Kidney (tissue), 14 donors: ENCODE data around the gene TNNI3K. TPM values are rescaled to one million over a fixed set of nuclear protein-coding genes. Genes with fewer than 3 reads are reported as not detected.
A peak's percentile ranks its signal among the peaks of the same experiment; 100 is the strongest.

Experiments used
- DNase-seq, 5 donors: peaks; one replicate each; pipeline ENCODE4 v3.0.0-alpha.2; 2013 to 2020
- FAIRE-seq: peaks from 2 replicates; lab custom pipeline; 2012; peaks lifted over from hg19 to GRCh38; lab: Jason Lieb, UNC
- H3K27ac ChIP-seq, 2 donors: one replicate each; pipeline ENCODE4 v1.7.0; 2013; ENCODE audit warnings: low read depth in 2 of 2, low read length in 2 of 2, inconsistent platforms in 1 of 2
- H3K27me3 ChIP-seq: one replicate; pipeline ENCODE4 v1.7.1; 2013; ENCODE audit warnings: low read length, inconsistent platforms; ENCODE audit not compliant: control insufficient read depth, insufficient read depth
- H3K36me3 ChIP-seq, 3 donors: one replicate each; pipeline versions ENCODE4 v1.7.0 to v1.7.1; 2013; ENCODE audit warnings: low read length in 3 of 3, control low read depth in 1 of 3, inconsistent platforms in 1 of 3; ENCODE audit not compliant: insufficient read depth in 3 of 3, control insufficient read depth in 2 of 3
- H3K4me1 ChIP-seq, 3 donors: one replicate each; pipeline versions ENCODE4 v1.7.0 to v1.7.1; 2013; ENCODE audit warnings: low read length in 3 of 3, inconsistent platforms in 1 of 3, low read depth in 1 of 3; ENCODE audit not compliant: control insufficient read depth in 2 of 3, insufficient read depth in 2 of 3
- H3K4me3 ChIP-seq, 3 donors: one replicate each; pipeline versions ENCODE4 v1.7.0 to v1.8.1; 2013; ENCODE audit warnings: low read length in 3 of 3, control low read depth in 1 of 3, inconsistent platforms in 1 of 3
- H3K9ac ChIP-seq, 3 donors: one replicate each; pipeline versions ENCODE4 v1.7.0 to v1.7.1; 2013; ENCODE audit warnings: low read length in 3 of 3, control low read depth in 1 of 3, inconsistent platforms in 1 of 3
- H3K9me3 ChIP-seq, 3 donors: one replicate each; pipeline versions ENCODE4 v1.7.0 to v1.7.1; 2013; ENCODE audit warnings: low read length in 3 of 3, control low read depth in 1 of 3, inconsistent platforms in 1 of 3; ENCODE audit not compliant: control insufficient read depth in 2 of 3, insufficient read depth in 1 of 3
- intact Hi-C: fragments of 100-400 bp; cut with DNase I; formaldehyde crosslinking; loops from one replicate; pipeline ENCODE4 v1.11.1; 2022
- polyA plus RNA-seq: library from polyadenylated mRNA; stranded (reverse); fragments of 350-450 nt; fragmentation: Illumina TruSeq; extraction: RNeasy Lipid Tissue Mini Kit (QIAGEN cat#74804); gene quantifications from one replicate; pipeline ENCODE4 v1.2.3, GENCODE V29; 2014; ENCODE audit warnings: low read depth, low replicate concordance; ENCODE audit not compliant: insufficient read depth
- total RNA-seq: library from RNA; stranded (reverse); fragmentation: NEBNext Ultra II Directional; extraction: Animal tissue kit (Norgen Biotek cat#: 25700); gene quantifications from one replicate; pipeline ENCODE4 v1.2.1, GENCODE V29; 2021
- TF ChIP-seq, protein P1 (sequence below): IDR thresholded peaks from 3 replicates; pipeline ENCODE4 v1.5.1; 2012; ENCODE audit warnings: mild to moderate bottlenecking, moderate library complexity, borderline replicate concordance; ENCODE audit not compliant: insufficient read depth; ENCODE audit errors: extremely low read depth
- donor health status: control.
- donor health status: control.
- donor health status: control.
- donor health status: control.
- donor health status: control.
- donor health status: DM: yes; HTN: yes; CAD: no.
- donor health status: Normal renal cell carcinoma (clear cell type).

Gene TNNI3K
- total and polyA plus RNA-seq, 2 donors from 2014 or later = 1.4 to 2.2 TPM

DNA sequence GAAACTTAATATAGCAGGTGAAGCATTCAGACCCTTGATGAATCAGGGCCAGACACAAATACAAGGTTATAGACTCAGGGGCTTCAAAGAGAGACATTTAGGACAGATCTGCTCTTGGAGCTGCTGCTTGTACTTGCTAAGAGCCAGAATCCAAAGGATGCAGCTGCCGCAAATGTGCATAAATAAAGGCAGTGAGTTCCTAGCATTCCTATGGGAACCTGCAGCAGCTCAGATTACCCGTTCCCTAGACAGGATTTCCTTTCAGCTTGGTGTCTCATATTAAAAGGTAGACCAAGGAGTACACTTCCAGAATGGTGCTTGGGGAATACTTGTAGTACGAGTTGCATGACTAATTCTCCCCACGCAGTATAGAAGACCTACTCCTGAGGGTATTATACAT, 287.0 kb downstream of the TNNI3K start:
- Histone ChIP-seq H3K4me3 (no peak overlapping the region), H3K27ac (no peak overlapping the region), H3K36me3 (no peaks in the 10 kb centered on the region), H3K9ac (no peak overlapping the region), H3K27me3 (no peaks in the 10 kb centered on the region), H3K4me1 (no peaks in the 10 kb centered on the region), H3K9me3 (no peaks in the 10 kb centered on the region)
- peak in 3 of 5 donors; percentile 65 to 78 (median 76) for DNase-seq
- FAIRE-seq = no peak
- TF ChIP-seq, protein P1, sequence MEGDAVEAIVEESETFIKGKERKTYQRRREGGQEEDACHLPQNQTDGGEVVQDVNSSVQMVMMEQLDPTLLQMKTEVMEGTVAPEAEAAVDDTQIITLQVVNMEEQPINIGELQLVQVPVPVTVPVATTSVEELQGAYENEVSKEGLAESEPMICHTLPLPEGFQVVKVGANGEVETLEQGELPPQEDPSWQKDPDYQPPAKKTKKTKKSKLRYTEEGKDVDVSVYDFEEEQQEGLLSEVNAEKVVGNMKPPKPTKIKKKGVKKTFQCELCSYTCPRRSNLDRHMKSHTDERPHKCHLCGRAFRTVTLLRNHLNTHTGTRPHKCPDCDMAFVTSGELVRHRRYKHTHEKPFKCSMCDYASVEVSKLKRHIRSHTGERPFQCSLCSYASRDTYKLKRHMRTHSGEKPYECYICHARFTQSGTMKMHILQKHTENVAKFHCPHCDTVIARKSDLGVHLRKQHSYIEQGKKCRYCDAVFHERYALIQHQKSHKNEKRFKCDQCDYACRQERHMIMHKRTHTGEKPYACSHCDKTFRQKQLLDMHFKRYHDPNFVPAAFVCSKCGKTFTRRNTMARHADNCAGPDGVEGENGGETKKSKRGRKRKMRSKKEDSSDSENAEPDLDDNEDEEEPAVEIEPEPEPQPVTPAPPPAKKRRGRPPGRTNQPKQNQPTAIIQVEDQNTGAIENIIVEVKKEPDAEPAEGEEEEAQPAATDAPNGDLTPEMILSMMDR = no peak
- intact Hi-C loops = no loop called here

DNA sequence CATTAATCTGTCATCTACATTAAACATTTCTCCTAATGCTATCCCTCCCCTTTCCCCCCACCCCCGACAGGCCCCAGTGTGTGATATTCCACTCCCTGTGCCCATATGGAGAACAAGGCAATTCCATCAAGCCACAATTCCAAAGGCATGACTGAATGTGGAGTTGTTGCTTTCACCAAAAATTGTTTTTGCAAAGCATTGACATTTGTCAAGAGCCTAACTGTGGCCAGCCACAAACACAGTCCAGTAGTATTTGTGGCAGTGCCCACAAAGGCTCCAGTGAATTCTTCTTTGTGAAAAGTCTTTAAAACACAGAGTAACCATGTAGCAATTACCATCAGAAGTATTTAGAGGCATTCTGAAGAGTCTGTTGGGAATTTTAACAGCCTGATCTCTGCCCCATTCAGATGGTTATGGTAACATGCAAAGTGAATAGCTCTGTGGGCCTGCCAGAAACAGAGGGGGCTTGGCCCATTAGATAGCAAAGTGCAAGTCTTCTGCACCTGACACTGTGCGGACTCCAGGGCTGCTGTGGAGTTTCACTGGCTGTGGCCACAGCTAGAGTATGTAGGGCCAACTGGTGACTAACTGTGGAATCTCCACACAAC, 288.8 kb downstream of the TNNI3K start:
- Histone ChIP-seq H3K27ac (no peak overlapping the region), H3K36me3 (no peaks in the 10 kb centered on the region), H3K27me3 (no peaks in the 10 kb centered on the region), H3K9me3 (no peaks in the 10 kb centered on the region), H3K4me3 (no peak overlapping the region), H3K4me1 (no peaks in the 10 kb centered on the region), H3K9ac (no peak overlapping the region)
- TF ChIP-seq, protein P1 = no peak
- intact Hi-C loops = no loop called here
- FAIRE-seq (no peak), DNase-seq (no peak)

DNA sequence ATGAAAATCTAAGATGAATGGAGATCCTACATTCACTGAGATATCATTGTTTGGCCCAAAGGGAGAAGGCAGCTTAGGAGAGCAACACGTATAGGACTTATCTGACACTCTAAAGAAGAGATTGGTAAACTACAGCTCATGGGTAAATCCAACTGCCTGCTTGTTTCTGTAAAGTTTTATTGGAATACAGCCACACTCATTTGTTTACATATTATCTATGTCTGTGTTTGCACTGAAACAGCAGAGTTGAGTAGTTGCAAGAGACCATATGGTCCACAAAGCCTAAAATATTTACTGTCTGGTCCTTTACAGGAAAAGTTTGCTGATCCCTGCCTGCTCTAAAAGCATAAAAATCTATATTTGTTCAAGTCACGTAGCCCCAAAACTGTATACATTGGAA, 291.5 kb downstream of the TNNI3K start:
- no peak overlapping the region for H3K4me3 ChIP-seq

More for the DNA sequence above, 291.5 kb downstream of the TNNI3K start:
- no peak overlapping the region for H3K9ac ChIP-seq
- no peaks in the 10 kb centered on the region for H3K9me3 ChIP-seq
- H3K27ac ChIP-seq = no peak overlapping the region
- TF ChIP-seq, protein P1 = no peak
- no peaks in the 10 kb centered on the region for H3K4me1 ChIP-seq
- no peaks in the 10 kb centered on the region for H3K27me3 ChIP-seq
- H3K36me3 ChIP-seq = no peaks in the 10 kb centered on the region
- intact Hi-C loops = no loop called here
- DNase-seq (no peak), FAIRE-seq (no peak)
